Measurements from ENCODE around the gene NDOR1.
"Not testable (repeated sequence)": the region's sequence is repeated elsewhere in the genome, so short reads cannot be mapped to it uniquely, and the experiment has no call there.

DNA sequence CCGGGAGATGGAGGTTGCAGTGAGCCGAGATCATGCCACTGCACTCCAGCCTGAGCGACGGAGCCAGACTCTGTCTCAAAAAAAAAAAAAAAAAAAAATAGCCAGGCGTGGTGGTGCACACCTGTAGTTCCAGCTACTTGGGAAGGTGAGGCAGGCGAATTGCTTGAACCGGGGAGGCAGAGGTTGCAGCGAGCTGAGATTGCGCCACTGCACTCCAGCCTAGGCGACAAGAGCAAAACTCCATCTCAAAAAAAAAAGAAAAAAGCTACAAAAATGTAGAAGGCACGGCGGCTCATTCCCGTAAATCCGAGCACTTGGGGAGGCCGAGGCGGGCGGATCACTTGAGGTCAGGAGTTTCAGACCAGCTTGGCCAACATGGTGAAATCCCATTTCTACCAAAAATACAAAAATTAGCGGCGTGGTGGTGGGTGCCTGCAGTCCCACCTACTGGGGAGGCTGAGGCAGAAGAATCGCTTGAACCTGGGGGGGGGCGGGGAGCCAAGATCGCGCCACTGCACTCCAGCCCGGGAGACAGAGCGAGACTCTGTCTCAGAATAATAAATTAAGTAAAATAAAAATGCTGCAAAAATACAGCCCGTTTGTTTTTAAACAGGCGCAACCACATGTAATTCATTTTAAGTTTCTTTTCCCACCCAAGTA lies 34.2 kb downstream of the NDOR1 start:
- TF ChIP-seq, protein P1, sequence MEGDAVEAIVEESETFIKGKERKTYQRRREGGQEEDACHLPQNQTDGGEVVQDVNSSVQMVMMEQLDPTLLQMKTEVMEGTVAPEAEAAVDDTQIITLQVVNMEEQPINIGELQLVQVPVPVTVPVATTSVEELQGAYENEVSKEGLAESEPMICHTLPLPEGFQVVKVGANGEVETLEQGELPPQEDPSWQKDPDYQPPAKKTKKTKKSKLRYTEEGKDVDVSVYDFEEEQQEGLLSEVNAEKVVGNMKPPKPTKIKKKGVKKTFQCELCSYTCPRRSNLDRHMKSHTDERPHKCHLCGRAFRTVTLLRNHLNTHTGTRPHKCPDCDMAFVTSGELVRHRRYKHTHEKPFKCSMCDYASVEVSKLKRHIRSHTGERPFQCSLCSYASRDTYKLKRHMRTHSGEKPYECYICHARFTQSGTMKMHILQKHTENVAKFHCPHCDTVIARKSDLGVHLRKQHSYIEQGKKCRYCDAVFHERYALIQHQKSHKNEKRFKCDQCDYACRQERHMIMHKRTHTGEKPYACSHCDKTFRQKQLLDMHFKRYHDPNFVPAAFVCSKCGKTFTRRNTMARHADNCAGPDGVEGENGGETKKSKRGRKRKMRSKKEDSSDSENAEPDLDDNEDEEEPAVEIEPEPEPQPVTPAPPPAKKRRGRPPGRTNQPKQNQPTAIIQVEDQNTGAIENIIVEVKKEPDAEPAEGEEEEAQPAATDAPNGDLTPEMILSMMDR (IDR thresholded peaks at IDR 0.05; ENCODE audit: control extremely low read depth in 1 of 3, insufficient read depth in 1 of 3, low read depth in 1 of 3, low read length in 3 of 3) = not testable (repeated sequence)
- TF ChIP-seq SAP30 (IDR thresholded peaks at IDR 0.05; ENCODE audit: insufficient read depth, insufficient replicate concordance, low read length); RNF2 (IDR thresholded peaks at IDR 0.05; ENCODE audit: borderline replicate concordance, low read depth, low read length, missing control alignments, poor library complexity, severe bottlenecking); POLR2A (IDR thresholded peaks at IDR 0.05; ENCODE audit: control extremely low read depth in 1 of 2, low read depth in 2 of 2, low read length in 2 of 2); EZH2 (IDR thresholded peaks at IDR 0.05; ENCODE audit: low read depth, low read length, severe bottlenecking): not testable (repeated sequence)
- TF ChIP-seq, protein P2, sequence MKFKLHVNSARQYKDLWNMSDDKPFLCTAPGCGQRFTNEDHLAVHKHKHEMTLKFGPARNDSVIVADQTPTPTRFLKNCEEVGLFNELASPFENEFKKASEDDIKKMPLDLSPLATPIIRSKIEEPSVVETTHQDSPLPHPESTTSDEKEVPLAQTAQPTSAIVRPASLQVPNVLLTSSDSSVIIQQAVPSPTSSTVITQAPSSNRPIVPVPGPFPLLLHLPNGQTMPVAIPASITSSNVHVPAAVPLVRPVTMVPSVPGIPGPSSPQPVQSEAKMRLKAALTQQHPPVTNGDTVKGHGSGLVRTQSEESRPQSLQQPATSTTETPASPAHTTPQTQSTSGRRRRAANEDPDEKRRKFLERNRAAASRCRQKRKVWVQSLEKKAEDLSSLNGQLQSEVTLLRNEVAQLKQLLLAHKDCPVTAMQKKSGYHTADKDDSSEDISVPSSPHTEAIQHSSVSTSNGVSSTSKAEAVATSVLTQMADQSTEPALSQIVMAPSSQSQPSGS (IDR thresholded peaks at IDR 0.05; ENCODE audit: low read length) = not testable (repeated sequence)

Data from H1 (cell line).